ENCODE measurements around the gene MTUS2.

DNA sequence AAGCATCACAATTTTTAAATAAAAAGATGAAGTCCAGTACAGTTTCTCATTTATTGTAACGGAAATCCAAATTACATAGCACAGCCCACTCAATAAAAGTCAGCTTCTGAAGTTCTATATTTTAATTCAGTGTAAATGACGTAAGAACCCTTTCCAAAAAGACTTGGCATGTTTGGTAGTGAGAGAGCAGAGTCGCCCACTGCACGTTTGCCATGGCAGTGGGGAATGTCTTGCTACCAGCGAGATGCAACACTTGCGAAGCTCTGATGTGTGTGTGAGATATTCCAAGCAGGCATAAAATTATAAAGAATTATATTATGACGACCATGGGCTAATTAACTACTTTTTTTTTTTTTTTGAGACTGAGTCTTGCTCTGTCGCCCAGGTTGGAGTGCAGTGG is 585.3 kb downstream of the MTUS2 start:
- TF ChIP-seq POLR2A (IDR thresholded peaks at IDR 0.05) (no peak), POLR2AphosphoS5 (IDR thresholded peaks at IDR 0.05) (no peak)
- TF ChIP-seq, protein P1, sequence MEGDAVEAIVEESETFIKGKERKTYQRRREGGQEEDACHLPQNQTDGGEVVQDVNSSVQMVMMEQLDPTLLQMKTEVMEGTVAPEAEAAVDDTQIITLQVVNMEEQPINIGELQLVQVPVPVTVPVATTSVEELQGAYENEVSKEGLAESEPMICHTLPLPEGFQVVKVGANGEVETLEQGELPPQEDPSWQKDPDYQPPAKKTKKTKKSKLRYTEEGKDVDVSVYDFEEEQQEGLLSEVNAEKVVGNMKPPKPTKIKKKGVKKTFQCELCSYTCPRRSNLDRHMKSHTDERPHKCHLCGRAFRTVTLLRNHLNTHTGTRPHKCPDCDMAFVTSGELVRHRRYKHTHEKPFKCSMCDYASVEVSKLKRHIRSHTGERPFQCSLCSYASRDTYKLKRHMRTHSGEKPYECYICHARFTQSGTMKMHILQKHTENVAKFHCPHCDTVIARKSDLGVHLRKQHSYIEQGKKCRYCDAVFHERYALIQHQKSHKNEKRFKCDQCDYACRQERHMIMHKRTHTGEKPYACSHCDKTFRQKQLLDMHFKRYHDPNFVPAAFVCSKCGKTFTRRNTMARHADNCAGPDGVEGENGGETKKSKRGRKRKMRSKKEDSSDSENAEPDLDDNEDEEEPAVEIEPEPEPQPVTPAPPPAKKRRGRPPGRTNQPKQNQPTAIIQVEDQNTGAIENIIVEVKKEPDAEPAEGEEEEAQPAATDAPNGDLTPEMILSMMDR (IDR thresholded peaks at IDR 0.05), result no peak

All from suprapubic skin (tissue), 4 donors.